Neutrophil (primary cell): ENCODE measurements around the gene TOB1.

Source experiments
- H3K27ac ChIP-seq: fragments of 200-600 bp; sonication (generic); 2 replicates; pipeline ENCODE4 v1.5.1; 2016; ENCODE audit warnings: mild to moderate bottlenecking, moderate library complexity
- H3K27me3 ChIP-seq: fragments of 200-600 bp; sonication (generic); 2 replicates; pipeline ENCODE4 v1.6.0; 2016; ENCODE audit warnings: mild to moderate bottlenecking
- H3K36me3 ChIP-seq: fragments of 200-600 bp; sonication (generic); 2 replicates; pipeline ENCODE4 v1.5.1; 2017
- H3K4me1 ChIP-seq, 2 experiments: fragments of 200-600 bp in 1 of 2; sonication (generic) in 1 of 2; 1 replicate in 1 of 2; 2 replicates in 1 of 2; pipeline versions ENCODE4 v1.5.1 to v1.6.1; 2013 to 2016; ENCODE audit warnings: low read depth in 1 of 2, low read length in 1 of 2, mild to moderate bottlenecking in 1 of 2, moderate library complexity in 1 of 2; ENCODE audit not compliant: control insufficient read depth in 1 of 2, insufficient read depth in 1 of 2
- H3K4me3 ChIP-seq, 2 experiments: fragments of 200-600 bp in 1 of 2; sonication (generic) in 1 of 2; 1 replicate in 1 of 2; 2 replicates in 1 of 2; pipeline ENCODE4 v1.5.1; 2013 to 2016; ENCODE audit warnings: low read depth in 1 of 2, low read length in 1 of 2, mild to moderate bottlenecking in 1 of 2, moderate library complexity in 1 of 2
- H3K9me3 ChIP-seq: fragments of 200-600 bp; sonication (generic); 2 replicates; pipeline ENCODE4 v1.5.1; 2016
- TF ChIP-seq, protein P1 (sequence below): fragments of 200-600 bp; sonication (generic); IDR thresholded peaks from 2 replicates; pipeline ENCODE4 v1.5.1; 2016; ENCODE audit warnings: antibody characterized with exemption

Gene TOB1

DNA sequence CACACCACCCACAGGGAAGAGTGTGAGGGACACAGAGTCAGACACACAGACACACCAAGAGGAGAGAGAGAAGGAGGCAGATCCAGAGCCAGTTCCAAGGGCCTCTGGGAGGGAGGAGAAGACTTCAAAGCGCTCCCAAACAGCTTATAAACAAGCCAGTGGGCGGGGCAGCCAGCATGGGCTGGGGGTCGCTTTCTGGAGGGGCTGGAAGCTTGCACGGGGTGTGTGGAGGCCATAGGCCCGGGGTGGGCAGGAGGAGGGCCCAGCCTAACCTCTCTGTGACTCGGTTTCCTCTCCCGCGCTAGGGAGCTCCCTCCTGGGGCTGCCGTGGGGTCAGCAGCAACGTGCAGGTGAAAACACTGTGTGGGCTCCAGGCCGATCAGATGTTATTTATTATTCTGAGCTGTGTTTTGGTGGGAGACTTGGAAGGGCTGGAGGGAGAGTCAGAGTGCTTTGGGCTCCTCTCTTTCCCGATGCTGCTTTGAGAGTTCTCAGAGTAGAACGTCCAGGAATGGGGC is 33.2 kb downstream of the TOB1 start:
- no peak overlapping the region for H3K27ac ChIP-seq
- H3K36me3 ChIP-seq, result no peaks in the 10 kb centered on the region
- no peak overlapping the region for H3K4me3 ChIP-seq
- H3K27me3 ChIP-seq, result peaks cover 41% of the 10 kb centered on the region
- no peaks in the 10 kb centered on the region for H3K4me1 ChIP-seq
- H3K9me3 ChIP-seq, result no peaks in the 10 kb centered on the region
- TF ChIP-seq, protein P1, sequence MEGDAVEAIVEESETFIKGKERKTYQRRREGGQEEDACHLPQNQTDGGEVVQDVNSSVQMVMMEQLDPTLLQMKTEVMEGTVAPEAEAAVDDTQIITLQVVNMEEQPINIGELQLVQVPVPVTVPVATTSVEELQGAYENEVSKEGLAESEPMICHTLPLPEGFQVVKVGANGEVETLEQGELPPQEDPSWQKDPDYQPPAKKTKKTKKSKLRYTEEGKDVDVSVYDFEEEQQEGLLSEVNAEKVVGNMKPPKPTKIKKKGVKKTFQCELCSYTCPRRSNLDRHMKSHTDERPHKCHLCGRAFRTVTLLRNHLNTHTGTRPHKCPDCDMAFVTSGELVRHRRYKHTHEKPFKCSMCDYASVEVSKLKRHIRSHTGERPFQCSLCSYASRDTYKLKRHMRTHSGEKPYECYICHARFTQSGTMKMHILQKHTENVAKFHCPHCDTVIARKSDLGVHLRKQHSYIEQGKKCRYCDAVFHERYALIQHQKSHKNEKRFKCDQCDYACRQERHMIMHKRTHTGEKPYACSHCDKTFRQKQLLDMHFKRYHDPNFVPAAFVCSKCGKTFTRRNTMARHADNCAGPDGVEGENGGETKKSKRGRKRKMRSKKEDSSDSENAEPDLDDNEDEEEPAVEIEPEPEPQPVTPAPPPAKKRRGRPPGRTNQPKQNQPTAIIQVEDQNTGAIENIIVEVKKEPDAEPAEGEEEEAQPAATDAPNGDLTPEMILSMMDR, result no peak

DNA sequence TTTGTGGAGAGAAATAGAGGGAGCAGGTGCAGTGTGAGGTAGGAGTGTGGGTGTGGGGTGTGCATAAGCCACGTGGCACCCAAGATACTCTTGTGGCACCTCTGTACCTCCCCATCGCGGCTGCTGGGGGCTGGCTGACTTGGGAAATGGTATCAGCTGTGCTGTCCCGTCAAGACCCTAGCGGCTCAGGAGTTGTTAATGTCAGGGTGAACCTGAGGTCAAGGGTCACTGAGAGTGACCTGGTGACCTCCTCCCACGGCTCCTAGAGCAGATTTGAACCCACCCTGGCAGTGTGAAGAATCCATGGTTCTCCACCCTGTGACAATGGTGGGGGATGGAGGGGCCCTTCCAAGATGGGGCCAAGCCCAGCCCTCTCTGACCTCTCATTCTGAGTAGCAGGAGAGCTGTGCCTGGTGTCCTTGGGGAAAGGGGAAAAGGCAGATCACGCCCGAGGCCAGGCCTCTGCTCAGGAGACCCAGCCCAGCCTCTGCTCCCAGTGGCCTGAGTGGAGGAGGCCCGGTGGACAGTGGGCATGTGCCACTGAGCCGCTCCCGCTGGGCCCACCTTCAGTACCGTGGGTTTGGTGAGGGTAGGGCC is 33.8 kb downstream of the TOB1 start:
- TF ChIP-seq, protein P1, result no peak
- Histone ChIP-seq H3K27me3 (peaks cover 41% of the 10 kb centered on the region), H3K4me3 (no peak overlapping the region), H3K9me3 (no peaks in the 10 kb centered on the region), H3K27ac (no peak overlapping the region), H3K4me1 (no peaks in the 10 kb centered on the region), H3K36me3 (no peaks in the 10 kb centered on the region)

DNA sequence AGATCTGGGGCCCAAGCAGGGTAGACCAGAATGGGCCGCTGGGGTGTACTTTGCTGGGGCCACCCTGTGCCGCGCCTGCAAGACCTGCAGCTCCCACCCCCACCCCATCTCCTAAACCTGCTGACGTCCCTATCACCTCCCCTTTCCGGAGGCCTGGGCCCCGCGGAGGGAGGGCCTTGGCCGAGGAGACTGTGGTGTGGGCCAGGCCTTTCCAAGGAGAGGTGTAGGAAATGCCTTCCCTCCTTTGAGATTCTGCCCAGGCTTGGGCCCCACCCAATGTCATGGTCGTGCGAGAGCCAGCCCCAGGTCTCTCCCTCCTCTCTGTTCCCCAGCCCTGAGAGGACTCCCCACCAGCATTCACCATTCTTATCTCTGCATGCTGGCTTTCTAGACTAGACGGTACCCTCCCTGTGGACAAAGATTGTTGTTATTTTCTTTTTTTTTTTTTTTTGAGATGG is 34.7 kb downstream of the TOB1 start:
- Histone ChIP-seq H3K4me3 (no peak overlapping the region), H3K9me3 (no peaks in the 10 kb centered on the region), H3K36me3 (no peaks in the 10 kb centered on the region), H3K4me1 (no peaks in the 10 kb centered on the region), H3K27me3 (peaks cover 41% of the 10 kb centered on the region), H3K27ac (no peak overlapping the region)
- TF ChIP-seq, protein P1, result no peak

DNA sequence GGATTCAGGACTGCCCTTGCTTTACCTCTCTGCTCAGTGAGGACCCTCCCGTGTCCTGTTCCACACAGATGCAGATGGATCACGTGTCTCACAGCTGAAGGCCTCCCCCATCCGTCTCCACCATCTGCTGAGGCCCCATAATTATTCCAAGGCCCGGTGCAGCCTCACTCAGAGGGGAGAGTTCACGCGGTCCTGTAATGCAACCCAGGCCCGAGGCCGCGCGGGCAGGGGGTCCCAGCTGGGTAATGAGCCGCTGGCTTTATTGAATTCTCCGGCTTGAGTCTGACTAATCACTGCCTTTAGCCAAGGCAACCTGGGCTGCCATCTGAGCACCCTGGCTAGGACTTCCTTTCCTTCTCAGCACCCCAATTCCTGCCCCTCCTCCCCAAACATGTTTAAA is 35.2 kb downstream of the TOB1 start:
- H3K4me3 ChIP-seq, result no peak overlapping the region
- no peaks in the 10 kb centered on the region for H3K9me3 ChIP-seq
- no peaks in the 10 kb centered on the region for H3K36me3 ChIP-seq
- H3K4me1 ChIP-seq, result no peaks in the 10 kb centered on the region
- H3K27me3 ChIP-seq, result peaks cover 39% of the 10 kb centered on the region
- H3K27ac ChIP-seq, result no peak overlapping the region
- TF ChIP-seq, protein P1, result no peak

DNA sequence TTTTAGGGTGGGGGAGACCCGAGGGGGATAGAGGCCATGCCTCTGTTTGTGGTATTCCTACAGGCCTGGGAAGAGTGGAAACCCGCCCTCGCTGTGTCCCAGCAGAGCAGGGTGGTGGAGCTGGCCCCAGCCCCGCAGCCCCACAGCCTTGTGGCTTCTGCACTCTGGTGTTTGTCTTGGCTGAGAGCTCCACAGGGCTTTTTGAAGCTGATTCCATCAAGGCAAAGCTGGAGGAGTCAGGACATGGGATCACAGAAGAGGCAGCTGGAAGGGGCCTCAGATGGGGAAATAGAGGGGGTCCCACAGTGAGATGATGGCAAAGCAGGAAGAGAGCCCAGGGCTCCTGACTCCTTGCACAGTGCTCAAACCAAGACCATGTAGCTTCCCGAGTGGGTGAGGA is 35.8 kb downstream of the TOB1 start:
- Histone ChIP-seq H3K9me3 (no peaks in the 10 kb centered on the region), H3K36me3 (no peaks in the 10 kb centered on the region), H3K4me3 (no peak overlapping the region), H3K27me3 (peaks cover 32% of the 10 kb centered on the region), H3K4me1 (no peaks in the 10 kb centered on the region), H3K27ac (no peak overlapping the region)
- TF ChIP-seq, protein P1, result no peak
